T-cell (primary cell): ENCODE results near the gene COL6A5. TPM values are rescaled to one million over a fixed set of nuclear protein-coding genes. Genes with fewer than 3 reads are reported as not detected.

Experiments
- ATAC-seq, 4 experiments: fragments of 200-7000 bp in 3 of 4; fragments of 150-1000 bp in 1 of 4; cut with Tn5 transposase; replicated peaks in 1 of 4; 1 replicate in 3 of 4; 2 replicates in 1 of 4; pipeline ENCODE4 v1.10.0; 2021; ENCODE audit warnings: moderate library complexity in 3 of 4, mild to moderate bottlenecking in 2 of 4, moderate number of reproducible peaks in 1 of 4
- CTCF ChIA-PET, 2 donors: fragments of 300-600 bp; sonication (Branson Sonifier 250); formaldehyde crosslinking; loops; one replicate each; lab custom pipeline; 2022; ENCODE audit warnings: antibody characterized with exemption in 2 of 2; lab: Charles Lee
- POLR2A ChIA-PET, 2 donors: fragments of 300-600 bp; sonication (Branson Sonifier 250); formaldehyde crosslinking; loops; one replicate each; lab custom pipeline; 2022; ENCODE audit warnings: antibody characterized with exemption in 2 of 2; lab: Charles Lee
- DNase-seq, 35 experiments: peaks; one replicate each; pipeline versions ENCODE4 v3.0.0 to v3.0.0-alpha.2; 2013 to 2023
- H3K27ac ChIP-seq: one replicate; pipeline ENCODE4 v1.5.1; 2013; ENCODE audit warnings: low read length
- H3K27me3 ChIP-seq, 2 experiments: replicated peaks in 1 of 2; 1 replicate in 1 of 2; 2 replicates in 1 of 2; pipeline versions ENCODE4 v1.6.1 to v1.7.0; 2013; ENCODE audit warnings: low read length in 1 of 2, mixed read lengths in 1 of 2; ENCODE audit not compliant: control insufficient read depth in 2 of 2, insufficient read depth in 2 of 2; ENCODE audit errors: extremely low read depth in 1 of 2
- H3K36me3 ChIP-seq, 2 donors: 1 replicate in 1 of 2; 2 replicates in 1 of 2; pipeline versions ENCODE4 v1.6.1 to v1.7.0; 2013; ENCODE audit warnings: low read length in 1 of 2; ENCODE audit not compliant: control insufficient read depth in 2 of 2, insufficient read depth in 1 of 2; ENCODE audit errors: extremely low read depth in 1 of 2
- H3K4me1 ChIP-seq, 2 experiments: 1 replicate in 1 of 2; 2 replicates in 1 of 2; pipeline versions ENCODE4 v1.6.1 to v1.7.0; 2013; ENCODE audit warnings: low read length in 2 of 2, mixed read lengths in 1 of 2; ENCODE audit not compliant: insufficient read depth in 2 of 2, control insufficient read depth in 1 of 2; ENCODE audit errors: extremely low read depth in 1 of 2
- H3K4me3 ChIP-seq, 2 donors: 1 replicate in 1 of 2; 2 replicates in 1 of 2; pipeline versions ENCODE4 v1.5.1 to v1.7.0; 2013; ENCODE audit warnings: mild to moderate bottlenecking in 2 of 2, low read length in 1 of 2, moderate library complexity in 1 of 2; ENCODE audit not compliant: control insufficient read depth in 1 of 2; ENCODE audit errors: extremely low read depth in 1 of 2
- H3K9me3 ChIP-seq: 2 replicates; pipeline ENCODE4 v1.7.0; 2013
- H3K27ac Mint-ChIP-seq, 2 donors: one replicate each; pipeline ENCODE4 v1.8.0; 2020 to 2021; ENCODE audit warnings: mild to moderate bottlenecking in 2 of 2, mixed read lengths in 2 of 2
- H3K27me3 Mint-ChIP-seq, 2 donors: one replicate each; pipeline ENCODE4 v1.8.0; 2021 to 2022; ENCODE audit warnings: mixed read lengths in 2 of 2
- H3K36me3 Mint-ChIP-seq: one replicate; pipeline ENCODE4 v1.8.0; 2021; ENCODE audit warnings: mixed read lengths
- H3K4me1 Mint-ChIP-seq, 3 donors: one replicate each; pipeline ENCODE4 v1.8.0; 2020 to 2022; ENCODE audit warnings: mixed read lengths in 3 of 3, mild to moderate bottlenecking in 1 of 3
- H3K4me3 Mint-ChIP-seq, 3 donors: one replicate each; pipeline ENCODE4 v1.8.0; 2020 to 2022; ENCODE audit warnings: mild to moderate bottlenecking in 3 of 3, mixed read lengths in 3 of 3, moderate library complexity in 3 of 3
- H3K9me3 Mint-ChIP-seq, 3 donors: one replicate each; pipeline ENCODE4 v1.8.0; 2020 to 2022; ENCODE audit warnings: mixed read lengths in 3 of 3
- whole genome bisulfite sequencing: methylation state at CpG from one replicate; pipeline ENCODE4 v1.1.5; 2013; ENCODE audit warnings: missing lambda C conversion rate; ENCODE audit not compliant: insufficient coverage; 5-methylcytosine and 5-hydroxymethylcytosine counted together
- total RNA-seq, 35 experiments: library from RNA in 6 of 35; stranded (reverse) in 6 of 35; fragments of 120-200 nt in 1 of 35; gene quantifications; one replicate each; pipeline versions ENCODE4 v1.2.1 to v1.2.4 and lab custom pipeline; 2013 to 2026

Gene COL6A5
- total RNA-seq, 5 donors from 2014 or later (not counting 1 experiment from before 2014, with no cell fraction given): not detected

- Mint-ChIP-seq H3K27ac (no peak overlapping the region), H3K27me3 (peaks cover 6 to 8% of the 10 kb centered on the region in 2 donors), H3K36me3 (no peaks in the 10 kb centered on the region), H3K4me3 (no peak overlapping the region), H3K4me1 (no peaks in the 10 kb centered on the region), H3K9me3 (peaks cover 5% of the 10 kb centered on the region in 3 donors)
- no peak overlapping the region for H3K4me3 ChIP-seq
- POLR2A ChIA-PET: no interaction called here
- H3K27me3 ChIP-seq: peaks cover 0 to 1% of the 10 kb centered on the region in 2 experiments
- no peaks in the 10 kb centered on the region for H3K4me1 ChIP-seq
- ATAC-seq (no peak), DNase-seq (no peak)
- no peak overlapping the region for H3K27ac ChIP-seq
- CTCF ChIA-PET: no interaction called here
- no peaks in the 10 kb centered on the region for H3K9me3 ChIP-seq
- WGBS: 0% methylated on average over 1 of the region's 1 CpG
- no peaks in the 10 kb centered on the region for H3K36me3 ChIP-seq
These were observed 67.6 kb downstream of the COL6A5 start for GRCh38 chr3:130412991-130413560.

GRCh38 chr3:130414457-130414856 is 69.0 kb downstream of the COL6A5 start:
- Histone ChIP-seq H3K27me3 (peaks cover 0 to 2% of the 10 kb centered on the region in 2 experiments), H3K4me1 (no peaks in the 10 kb centered on the region), H3K9me3 (no peaks in the 10 kb centered on the region), H3K4me3 (no peak overlapping the region), H3K27ac (no peak overlapping the region), H3K36me3 (no peaks in the 10 kb centered on the region)
- ChIA-PET POLR2A (no interaction called here), CTCF (interaction anchor here in 1 of 2 donors (0.6 kb wide), 1 partner anchor 126 kb away, joined by 3 read pairs; no protein-coding TSS in a partner anchor)
- Mint-ChIP-seq H3K9me3 (no peaks in the 10 kb centered on the region), H3K27ac (no peak overlapping the region), H3K4me1 (no peaks in the 10 kb centered on the region), H3K27me3 (peaks cover 9 to 10% of the 10 kb centered on the region in 2 donors), H3K36me3 (no peaks in the 10 kb centered on the region), H3K4me3 (no peak overlapping the region)
- DNase-seq: no peak
- no peak for ATAC-seq
- no CpG with 5 or more reads among the region's 4 CpGs for WGBS

GRCh38 chr3:130420466-130420865 is 75.0 kb downstream of the COL6A5 start:
- no CpG with 5 or more reads among the region's 2 CpGs for WGBS
- H3K4me1 ChIP-seq: no peaks in the 10 kb centered on the region
- H3K27me3 Mint-ChIP-seq: peaks cover 5 to 17% of the 10 kb centered on the region in 2 donors

GRCh38 chr3:130423064-130423463 is 77.6 kb downstream of the COL6A5 start:
- DNase-seq: no peak
- ATAC-seq: no peak
- Histone ChIP-seq H3K4me1 (no peaks in the 10 kb centered on the region), H3K27me3 (peaks cover 1 to 5% of the 10 kb centered on the region in 2 experiments), H3K4me3 (no peak overlapping the region), H3K9me3 (no peaks in the 10 kb centered on the region), H3K36me3 (no peaks in the 10 kb centered on the region), H3K27ac (no peak overlapping the region)
- WGBS: no CpG with 5 or more reads among the region's 4 CpGs
- H3K4me3 Mint-ChIP-seq: no peak overlapping the region
- CTCF ChIA-PET: no interaction called here
- H3K27me3 Mint-ChIP-seq: peaks cover 4 to 12% of the 10 kb centered on the region in 2 donors
- POLR2A ChIA-PET: no interaction called here
- no peaks in the 10 kb centered on the region for H3K4me1 Mint-ChIP-seq
- no peaks in the 10 kb centered on the region for H3K36me3 Mint-ChIP-seq
- H3K27ac Mint-ChIP-seq: no peak overlapping the region
- no peaks in the 10 kb centered on the region for H3K9me3 Mint-ChIP-seq

More at GRCh38 chr3:130420466-130420865, 75.0 kb downstream of the COL6A5 start:
- H3K27me3 ChIP-seq: peaks cover 2 to 3% of the 10 kb centered on the region in 2 experiments
- Mint-ChIP-seq H3K9me3 (no peaks in the 10 kb centered on the region), H3K27ac (no peak overlapping the region), H3K4me1 (no peaks in the 10 kb centered on the region), H3K4me3 (no peak overlapping the region), H3K36me3 (no peaks in the 10 kb centered on the region)
- H3K4me3 ChIP-seq: no peak overlapping the region
- no peak for ATAC-seq
- H3K27ac ChIP-seq: no peak overlapping the region
- CTCF ChIA-PET: no interaction called here
- H3K36me3 ChIP-seq: no peaks in the 10 kb centered on the region
- POLR2A ChIA-PET: no interaction called here
- no peak for DNase-seq
- H3K9me3 ChIP-seq: no peaks in the 10 kb centered on the region

- H3K4me1 Mint-ChIP-seq: no peaks in the 10 kb centered on the region
- Histone ChIP-seq H3K4me1 (no peaks in the 10 kb centered on the region), H3K27me3 (peaks cover 5% of the 10 kb centered on the region in 2 experiments), H3K9me3 (no peaks in the 10 kb centered on the region), H3K4me3 (no peak overlapping the region), H3K27ac (no peak overlapping the region), H3K36me3 (no peaks in the 10 kb centered on the region)
- peaks cover 3 to 9% of the 10 kb centered on the region in 2 donors for H3K27me3 Mint-ChIP-seq
- H3K4me3 Mint-ChIP-seq: no peak overlapping the region
- ChIA-PET POLR2A (no interaction called here), CTCF (no interaction called here)
- H3K9me3 Mint-ChIP-seq: no peaks in the 10 kb centered on the region
- no peak overlapping the region for H3K27ac Mint-ChIP-seq
- ATAC-seq: no peak
- DNase-seq: no peak
- no peaks in the 10 kb centered on the region for H3K36me3 Mint-ChIP-seq
- WGBS: 100% methylated on average over 1 of the region's 5 CpGs
These were observed 79.4 kb downstream of the COL6A5 start for GRCh38 chr3:130424837-130425236.

- Mint-ChIP-seq H3K4me1 (no peaks in the 10 kb centered on the region), H3K36me3 (no peaks in the 10 kb centered on the region), H3K27me3 (peaks cover 3 to 7% of the 10 kb centered on the region in 2 donors), H3K9me3 (no peaks in the 10 kb centered on the region), H3K4me3 (no peak overlapping the region), H3K27ac (no peak overlapping the region)
- ChIA-PET POLR2A (no interaction called here), CTCF (no interaction called here)
- Histone ChIP-seq H3K4me1 (no peaks in the 10 kb centered on the region), H3K9me3 (no peaks in the 10 kb centered on the region), H3K36me3 (no peaks in the 10 kb centered on the region), H3K27me3 (peaks cover 5 to 6% of the 10 kb centered on the region in 2 experiments), H3K4me3 (no peak overlapping the region), H3K27ac (no peak overlapping the region)
- ATAC-seq (no peak), DNase-seq (no peak)
- WGBS: no CpG with 5 or more reads among the region's 1 CpG
These were observed 80.0 kb downstream of the COL6A5 start for GRCh38 chr3:130425484-130425883.
